ENCODE results near the gene ZDHHC24.

DNA sequence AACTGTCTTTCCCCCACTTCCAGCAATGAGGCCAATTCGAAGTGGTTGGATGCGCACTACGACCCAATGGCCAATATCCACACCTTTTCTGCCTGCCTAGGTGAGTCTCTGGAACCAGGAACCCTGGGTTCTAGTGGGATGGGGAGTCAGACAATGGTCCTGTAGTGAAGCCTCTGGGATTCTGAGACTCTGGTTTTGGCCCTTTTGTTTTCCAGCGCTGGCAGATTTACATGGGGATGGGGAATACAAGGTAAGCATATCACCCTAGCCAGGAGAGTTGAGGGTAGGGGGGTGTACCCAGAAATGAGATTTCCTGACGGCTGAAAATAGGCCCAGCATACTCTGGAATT, 34.9 kb downstream of the ZDHHC24 start:
- TF ChIP-seq, protein P1, sequence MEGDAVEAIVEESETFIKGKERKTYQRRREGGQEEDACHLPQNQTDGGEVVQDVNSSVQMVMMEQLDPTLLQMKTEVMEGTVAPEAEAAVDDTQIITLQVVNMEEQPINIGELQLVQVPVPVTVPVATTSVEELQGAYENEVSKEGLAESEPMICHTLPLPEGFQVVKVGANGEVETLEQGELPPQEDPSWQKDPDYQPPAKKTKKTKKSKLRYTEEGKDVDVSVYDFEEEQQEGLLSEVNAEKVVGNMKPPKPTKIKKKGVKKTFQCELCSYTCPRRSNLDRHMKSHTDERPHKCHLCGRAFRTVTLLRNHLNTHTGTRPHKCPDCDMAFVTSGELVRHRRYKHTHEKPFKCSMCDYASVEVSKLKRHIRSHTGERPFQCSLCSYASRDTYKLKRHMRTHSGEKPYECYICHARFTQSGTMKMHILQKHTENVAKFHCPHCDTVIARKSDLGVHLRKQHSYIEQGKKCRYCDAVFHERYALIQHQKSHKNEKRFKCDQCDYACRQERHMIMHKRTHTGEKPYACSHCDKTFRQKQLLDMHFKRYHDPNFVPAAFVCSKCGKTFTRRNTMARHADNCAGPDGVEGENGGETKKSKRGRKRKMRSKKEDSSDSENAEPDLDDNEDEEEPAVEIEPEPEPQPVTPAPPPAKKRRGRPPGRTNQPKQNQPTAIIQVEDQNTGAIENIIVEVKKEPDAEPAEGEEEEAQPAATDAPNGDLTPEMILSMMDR (IDR thresholded peaks at IDR 0.05; ENCODE audit: poor library complexity, severe bottlenecking), result no peak
- no peak for TF ChIP-seq MXI1 (conservative IDR thresholded peaks at IDR 0.05; ENCODE audit: poor library complexity, severe bottlenecking)
- no peak for TF ChIP-seq POLR2AphosphoS5 (IDR thresholded peaks at IDR 0.05)
- TF ChIP-seq TAF1 (IDR thresholded peaks at IDR 0.05; ENCODE audit: low read depth), result no peak
